NCI-H187 (cell line): Measurements from ENCODE around the gene CENPB.
"Not testable (repeated sequence)": the region's sequence is repeated elsewhere in the genome, so short reads cannot be mapped to it uniquely, and the experiment has no call there.

Experiments
- DNase-seq, 2 experiments: peaks; one replicate each; lab custom pipeline; 2025; lab: John Stamatoyannopoulos, UW

CENPB gene

DNA sequence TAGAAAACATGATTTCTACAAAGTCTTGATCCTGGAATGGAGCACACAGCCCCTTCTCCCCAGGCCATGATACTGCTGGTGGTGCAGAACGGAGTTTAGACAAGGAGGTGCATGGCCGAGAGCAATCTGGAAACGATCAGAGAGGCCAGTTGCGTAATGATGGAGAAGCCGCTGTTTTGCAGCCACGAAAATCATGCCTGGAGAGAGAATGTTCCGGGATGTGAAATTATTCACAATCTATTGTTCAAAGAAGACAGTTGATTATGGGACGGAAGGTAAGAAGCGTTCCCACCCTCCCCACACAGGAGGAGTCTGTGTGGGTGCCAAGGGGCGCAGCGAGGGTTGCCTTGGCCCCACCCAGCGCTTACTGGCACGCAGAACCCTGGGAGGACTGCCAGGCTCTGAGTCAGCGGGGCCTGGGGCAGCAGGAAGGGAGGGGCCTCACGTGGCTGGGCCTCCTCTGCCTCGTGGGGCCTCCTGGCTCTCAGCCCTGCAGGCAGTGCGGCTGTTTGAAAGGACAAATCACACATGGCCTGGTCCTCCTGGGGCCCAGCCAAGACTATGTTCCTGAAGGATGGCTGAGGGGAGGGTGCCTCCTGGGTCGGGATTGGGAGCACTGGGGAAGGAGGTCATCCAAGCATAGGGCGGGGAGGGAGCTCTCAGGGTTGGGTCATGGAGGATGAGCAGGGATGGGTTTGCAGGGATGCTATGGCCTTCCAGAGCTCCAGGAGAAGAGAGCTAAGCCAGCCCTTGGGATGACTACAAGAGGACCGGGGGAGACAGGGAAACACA lies 25.1 kb upstream of the CENPB start:
- DNase-seq, result peak; percentile 60 to 72

DNA sequence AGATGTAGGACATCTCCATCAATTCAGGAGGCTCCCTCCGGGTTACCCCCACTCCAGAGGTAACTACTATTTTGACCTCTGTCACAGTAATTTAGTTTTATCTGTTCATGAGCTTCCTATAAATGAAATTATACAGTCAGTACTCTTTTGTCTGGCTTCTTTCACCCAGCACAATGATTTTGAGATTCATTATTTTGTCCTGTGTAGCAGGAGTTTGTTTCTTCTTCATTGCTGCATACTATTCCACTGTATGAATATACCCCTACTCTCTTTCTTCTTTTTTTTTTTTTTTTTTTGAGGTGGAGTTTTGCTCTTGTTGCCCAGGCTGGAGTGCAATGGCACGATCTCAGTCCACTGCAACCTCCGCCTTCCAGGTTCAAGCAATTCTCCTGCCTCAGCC lies 22.0 kb upstream of the CENPB start:
- no peak for DNase-seq

DNA sequence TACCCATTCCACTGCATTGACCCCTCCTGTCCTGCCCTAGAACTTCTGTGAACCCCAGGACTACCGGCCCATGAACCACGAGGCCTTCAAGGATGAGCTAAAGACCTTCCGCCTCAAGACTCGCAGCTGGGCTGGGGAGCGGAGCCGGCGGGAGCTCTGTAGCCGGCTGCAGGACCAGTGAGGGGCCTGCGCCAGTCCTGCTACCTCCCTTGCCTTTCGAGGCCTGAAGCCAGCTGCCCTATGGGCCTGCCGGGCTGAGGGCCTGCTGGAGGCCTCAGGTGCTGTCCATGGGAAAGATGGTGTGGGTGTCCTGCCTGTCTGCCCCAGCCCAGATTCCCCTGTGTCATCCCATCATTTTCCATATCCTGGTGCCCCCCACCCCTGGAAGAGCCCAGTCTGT lies 18.2 kb upstream of the CENPB start:
- no peak for DNase-seq

DNA sequence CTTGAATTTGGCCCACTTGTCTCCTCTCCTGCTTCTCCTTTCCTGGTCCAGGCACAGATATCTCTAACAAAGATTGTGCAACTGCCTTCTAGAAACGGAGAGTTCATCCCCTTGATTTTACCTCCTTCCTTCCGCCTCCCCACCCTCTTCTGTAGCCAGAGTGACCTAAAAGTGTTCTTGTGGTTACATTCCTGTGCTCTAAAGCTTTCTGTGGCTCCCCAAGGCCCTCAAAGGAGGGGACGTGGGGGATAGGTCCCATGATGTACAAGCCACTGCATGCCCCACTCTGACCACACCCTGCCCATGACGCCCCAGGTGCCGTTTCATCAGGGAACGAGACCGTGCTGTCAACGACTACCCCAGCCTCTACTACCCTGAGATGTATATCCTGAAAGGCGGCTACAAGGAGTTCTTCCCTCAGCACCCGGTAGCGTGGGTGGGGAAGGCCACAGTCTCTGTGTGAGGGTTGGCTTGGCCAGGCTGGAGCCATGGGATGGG lies 17.8 kb upstream of the CENPB start:
- no peak for DNase-seq

DNA sequence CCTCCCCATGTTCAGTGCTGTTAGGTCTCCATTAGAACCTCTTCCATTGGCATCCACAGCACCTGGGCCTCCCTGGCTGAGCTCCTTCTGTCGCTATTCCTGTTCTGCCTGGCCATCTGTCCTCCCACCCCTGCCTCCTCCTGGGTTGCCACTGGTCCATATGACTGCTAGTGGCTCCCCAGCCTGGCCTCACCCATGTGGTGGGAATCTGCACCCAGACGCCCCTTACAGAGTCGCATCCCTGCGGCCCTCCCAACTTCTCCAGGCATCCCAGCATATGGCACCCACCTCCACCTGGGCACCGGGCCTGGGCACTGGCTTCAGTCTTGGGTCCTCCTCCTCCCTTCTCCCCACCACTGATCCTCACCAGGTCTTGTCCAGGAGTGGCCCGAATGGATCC lies 17.3 kb upstream of the CENPB start:
- DNase-seq, result no peak

DNA sequence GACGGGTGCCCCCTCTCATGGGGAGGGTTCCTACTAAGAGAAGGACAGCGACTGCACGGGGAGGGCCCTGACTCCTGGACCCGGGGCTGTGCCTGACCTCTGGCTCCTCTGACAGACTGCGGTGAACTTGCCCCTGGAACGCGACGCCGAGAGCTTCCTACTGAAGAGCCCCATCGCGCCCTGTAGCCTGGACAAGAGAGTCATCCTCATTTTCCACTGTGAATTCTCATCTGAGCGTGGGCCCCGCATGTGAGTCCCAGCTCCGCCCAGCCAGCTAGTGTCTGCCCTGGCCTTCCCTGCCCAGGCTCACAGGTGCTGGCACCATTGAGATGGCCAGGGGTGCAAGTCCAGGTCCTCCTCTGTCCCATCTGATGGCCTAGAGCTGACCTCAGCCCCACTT lies 16.7 kb upstream of the CENPB start:
- DNase-seq, result no peak

DNA sequence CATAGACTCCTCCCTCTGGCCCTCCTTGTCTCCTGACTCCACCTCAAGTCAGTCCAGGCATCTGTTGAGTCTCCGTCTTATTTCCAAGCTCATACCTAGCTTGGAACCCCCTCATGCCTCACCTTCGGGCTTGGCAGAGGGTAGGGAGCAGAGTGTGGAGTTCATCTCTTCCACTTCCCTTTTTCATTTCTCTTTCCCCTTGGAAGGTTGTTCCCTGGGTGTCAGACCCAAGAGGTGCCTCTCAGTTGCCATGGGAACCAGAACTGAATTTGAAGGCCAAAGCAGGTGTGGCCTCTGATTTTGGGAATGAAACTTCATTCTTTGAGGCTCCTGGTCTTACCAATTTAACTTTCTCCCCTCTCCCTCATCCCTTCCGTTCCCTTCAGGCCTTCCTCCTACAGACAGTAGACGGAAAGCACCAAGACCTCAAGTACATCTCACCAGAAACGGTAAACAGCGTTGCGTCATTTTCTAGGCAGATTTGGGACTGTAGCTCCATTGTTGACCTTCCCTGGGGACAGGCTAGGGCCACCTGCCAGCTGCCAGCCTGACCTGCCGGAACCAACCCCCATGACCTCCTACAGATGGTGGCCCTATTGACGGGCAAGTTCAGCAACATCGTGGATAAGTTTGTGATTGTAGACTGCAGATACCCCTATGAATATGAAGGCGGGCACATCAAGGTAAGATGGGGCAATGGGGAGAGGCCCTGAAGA lies 16.1 kb upstream of the CENPB start:
- no peak for DNase-seq

DNA sequence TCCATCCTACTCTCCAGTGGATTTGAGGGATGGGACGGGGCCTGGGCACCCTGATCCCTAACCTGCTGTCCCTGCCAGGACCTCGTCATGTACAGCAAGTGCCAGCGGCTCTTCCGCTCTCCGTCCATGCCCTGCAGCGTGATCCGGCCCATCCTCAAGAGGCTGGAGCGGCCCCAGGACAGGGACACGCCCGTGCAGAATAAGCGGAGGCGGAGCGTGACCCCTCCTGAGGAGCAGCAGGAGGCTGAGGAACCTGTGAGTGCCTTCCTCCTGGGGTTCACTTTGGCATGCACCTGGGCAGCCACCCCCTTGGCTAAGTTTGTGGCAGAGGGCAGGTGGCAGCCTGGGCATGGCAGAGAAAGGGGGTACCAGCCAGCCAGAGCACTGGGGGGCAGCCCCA lies 15.3 kb upstream of the CENPB start:
- no peak for DNase-seq

DNA sequence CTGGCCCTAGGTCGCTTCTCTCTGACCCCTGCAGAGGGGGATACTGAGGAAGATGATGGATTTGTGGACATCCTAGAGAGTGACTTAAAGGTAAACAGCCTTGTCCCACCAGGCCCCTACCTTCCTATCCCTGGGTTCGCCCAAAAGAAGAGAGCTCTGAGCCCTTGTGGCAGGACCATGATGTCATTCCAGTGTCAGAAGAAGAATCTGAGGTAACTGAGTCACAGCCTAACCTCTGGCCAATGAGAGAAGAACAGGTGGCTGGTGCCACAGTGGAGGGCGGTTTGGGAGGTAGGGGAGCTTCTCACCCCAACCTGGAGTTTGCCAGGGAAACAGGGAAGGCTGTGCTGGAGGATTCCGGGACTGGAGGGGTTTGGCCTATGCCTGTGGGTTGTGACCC lies 14.8 kb upstream of the CENPB start:
- DNase-seq, result no peak

DNA sequence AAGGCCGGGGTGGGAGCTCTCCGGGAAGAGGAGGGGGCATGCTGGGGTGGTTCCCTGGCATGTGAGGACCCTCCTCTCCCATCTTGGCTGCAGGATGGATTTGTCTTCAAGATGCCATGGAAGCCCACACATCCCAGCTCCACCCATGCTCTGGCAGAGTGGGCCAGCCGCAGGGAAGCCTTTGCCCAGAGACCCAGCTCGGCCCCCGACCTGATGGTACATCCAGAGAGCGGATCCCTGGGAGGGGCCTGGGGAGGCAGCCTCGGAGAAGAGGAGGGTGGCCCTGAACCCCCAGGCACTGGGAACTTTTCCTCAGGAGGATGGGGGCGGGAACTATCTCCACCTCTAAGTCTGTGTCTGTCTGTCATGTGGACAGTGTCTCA lies 14.3 kb upstream of the CENPB start:
- DNase-seq, result no peak

DNA sequence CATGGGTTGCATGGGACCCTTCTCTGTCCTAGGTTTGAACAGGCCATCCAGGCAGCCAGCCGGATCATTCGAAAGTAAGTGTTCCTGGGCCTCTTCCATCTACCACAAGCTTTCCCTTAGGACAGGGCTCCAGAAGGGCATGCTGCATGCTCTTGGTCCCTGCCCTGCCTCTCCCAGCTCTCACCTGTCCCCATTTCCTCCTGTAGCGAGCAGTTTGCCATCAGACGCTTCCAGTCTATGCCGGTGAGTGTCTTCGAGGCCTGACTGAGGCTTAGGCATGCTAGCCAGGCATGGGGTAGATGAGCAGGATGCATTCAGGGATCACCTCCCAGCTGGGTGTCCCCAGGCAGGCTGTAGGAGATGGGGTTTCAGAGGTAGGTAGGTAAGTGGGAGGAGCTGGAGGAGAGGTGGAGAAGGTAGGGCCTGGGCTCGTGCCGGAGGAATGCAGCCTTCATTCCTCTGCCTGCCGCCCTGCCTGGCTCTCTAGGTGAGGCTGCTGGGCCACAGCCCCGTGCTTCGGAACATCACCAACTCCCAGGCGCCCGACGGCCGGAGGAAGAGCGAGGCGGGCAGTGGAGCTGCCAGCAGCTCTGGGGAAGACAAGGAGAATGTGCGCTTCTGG lies 13.8 kb upstream of the CENPB start:
- no peak for DNase-seq

DNA sequence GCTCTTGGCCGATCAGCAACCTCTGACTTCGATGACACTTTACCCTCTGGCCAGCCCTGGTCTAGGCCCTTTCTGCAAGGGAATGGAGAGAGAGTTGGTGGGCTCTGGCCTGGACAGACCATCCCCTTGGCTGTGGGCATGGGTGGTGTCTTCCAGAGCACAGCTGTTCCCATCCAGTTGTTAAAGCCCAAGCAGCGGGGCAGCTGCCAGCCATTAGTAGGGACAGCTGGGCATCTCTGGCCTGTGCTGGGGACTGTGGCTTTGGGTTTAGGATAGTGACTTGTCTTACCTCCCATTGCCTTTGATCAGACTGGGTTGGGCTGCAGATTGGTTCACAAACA lies 12.3 kb upstream of the CENPB start:
- DNase-seq, result no peak

DNA sequence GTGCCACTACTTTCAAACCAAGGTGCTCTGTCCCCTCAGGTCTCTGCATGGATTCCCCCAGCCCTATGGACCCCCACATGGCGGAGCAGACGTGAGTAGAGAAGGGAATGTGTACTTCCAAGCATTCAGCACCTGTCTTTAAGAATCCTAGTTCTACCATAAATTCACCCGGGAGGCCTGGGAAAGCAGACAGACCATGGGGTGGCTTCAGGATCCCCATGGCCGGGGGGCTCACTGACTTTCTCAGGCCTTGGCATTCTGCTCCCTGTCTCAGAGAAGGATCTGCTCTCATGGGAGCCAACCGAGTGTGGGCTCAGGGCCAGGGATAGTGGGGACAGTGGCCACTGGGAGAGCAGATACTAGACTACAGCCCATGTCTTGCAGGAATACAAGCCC lies 11.8 kb upstream of the CENPB start:
- DNase-seq, result no peak

DNA sequence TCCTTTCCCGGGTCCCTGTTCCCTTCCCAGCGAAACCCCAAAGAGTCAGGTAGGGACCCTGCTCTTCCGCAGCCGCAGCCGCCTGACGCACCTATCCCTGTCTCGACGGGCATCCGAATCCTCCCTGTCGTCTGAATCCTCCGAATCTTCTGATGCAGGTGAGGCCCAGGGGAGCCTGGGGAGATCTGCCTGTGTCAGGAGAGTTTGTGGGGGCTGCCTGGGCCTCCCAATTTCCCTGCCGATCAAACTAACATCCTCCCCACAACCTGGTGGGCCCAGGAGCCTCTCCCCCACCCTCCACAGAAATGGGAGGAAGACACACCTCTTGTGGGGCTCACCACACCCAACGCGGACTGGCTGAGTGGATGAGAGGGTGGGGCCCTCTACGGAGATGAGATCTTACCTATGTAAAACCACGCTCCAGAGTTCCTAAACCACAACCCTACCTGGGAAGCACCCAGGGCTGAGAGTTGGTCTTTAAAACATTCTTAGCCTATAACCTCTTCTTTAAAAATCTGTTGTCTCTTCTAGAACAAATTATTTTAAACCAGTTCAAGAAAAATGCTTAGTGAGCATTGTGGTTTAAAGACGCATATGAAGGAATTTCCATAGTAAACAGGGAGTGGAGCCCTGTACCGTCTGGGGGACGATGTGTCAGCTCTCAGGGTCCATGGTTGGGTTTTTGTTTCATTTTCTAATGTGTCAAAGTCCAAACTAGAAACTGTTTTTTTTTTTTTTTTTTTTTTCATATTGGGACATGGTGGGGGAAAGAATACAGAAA lies 11.2 kb upstream of the CENPB start:
- peak; percentile 45 to 62 for DNase-seq

DNA sequence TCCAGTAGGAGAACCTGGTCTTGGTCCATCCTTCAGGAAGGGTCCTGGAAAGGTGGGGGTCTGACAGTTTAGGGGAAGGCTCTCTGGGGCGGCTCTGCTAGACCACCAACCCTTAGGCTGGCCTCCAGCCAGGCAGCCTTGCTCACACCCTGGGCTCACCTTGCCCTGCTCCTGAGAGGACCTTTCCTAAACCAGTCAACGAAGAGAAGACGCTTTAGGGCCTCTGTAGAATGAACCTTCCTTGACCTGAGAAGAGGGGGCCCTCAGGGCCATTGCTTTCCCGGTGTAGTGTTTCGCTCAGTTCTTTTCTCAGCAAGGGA lies 10.6 kb upstream of the CENPB start:
- DNase-seq, result no peak

DNA sequence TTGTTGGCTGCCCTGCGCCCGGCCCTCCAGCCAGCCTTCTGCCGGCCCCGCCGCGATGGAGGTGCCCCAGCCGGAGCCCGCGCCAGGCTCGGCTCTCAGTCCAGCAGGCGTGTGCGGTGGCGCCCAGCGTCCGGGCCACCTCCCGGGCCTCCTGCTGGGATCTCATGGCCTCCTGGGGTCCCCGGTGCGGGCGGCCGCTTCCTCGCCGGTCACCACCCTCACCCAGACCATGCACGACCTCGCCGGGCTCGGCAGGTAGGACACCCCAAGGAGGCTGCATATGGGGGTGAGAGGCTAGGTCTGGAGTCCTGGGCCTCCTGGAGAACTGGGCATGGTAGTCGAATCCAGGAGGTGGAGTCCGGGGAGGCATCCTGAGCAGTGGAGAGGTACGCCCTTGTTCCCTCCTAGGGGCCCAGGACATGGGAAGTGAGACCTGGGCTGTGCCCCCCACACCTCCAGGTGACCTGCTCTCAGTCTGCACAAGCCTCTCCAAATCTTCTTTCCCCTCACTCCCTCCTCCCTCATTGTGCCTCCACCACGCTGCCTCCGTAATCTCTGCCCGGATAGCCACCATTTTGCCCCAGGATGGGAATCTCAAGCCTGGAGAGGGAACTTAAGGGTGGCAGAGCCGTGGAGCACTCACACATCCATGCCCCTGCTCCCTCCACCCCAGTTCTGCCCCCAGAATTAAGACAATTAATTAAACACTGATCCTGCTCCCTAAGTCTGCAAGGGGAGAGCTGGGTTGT lies 10.1 kb upstream of the CENPB start:
- no peak for DNase-seq

DNA sequence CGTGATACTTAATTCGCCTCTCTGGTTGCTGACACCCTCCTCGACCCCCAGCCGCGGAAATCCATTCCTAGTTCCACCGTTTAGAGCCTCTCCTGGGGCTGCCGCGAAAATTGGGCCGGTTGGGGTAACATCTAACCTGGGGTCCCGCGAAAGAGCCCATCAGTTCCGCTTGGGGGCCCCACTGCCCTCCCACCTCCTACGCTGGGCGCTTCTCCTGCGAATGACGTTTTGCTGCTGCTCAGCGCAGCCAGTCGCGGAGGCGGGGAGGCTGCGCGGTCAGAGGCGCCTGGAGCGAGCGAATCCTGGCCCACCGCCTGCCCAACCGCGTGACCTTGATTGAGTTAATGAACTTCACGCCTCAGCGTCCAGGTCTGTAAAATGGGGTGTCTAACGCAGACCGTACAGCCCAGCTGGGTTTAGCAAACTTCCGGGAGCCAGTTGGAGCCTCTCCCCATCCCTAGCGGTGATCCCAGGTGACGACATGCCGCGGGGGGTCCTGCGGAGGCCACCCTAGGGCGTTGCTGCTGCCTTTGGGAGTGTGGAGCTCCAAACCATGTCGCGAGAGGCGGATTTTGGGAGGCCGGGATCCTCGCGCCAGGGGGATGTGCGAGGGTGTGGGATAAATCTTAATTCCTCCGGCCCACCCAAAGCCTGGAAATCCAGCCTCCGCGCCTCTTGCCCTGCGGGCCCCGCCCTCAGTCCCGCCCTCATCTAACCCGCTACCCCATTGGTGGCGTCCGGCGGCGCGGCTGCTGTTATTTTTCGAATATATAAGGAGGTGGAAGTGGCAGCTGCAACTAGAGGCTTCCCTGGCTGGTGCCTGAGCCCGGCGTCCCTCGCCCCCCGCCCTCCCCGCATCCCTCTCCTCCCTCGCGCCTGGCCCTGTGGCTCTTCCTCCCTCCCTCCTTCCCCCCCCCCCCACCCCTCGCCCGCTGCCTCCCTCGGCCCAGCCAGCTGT lies 9.2 kb upstream of the CENPB start, which contains the start of gene CDC25B:
TSS of gene CDC25B (plus strand) at position 800 of the 958 bp plus-strand sequence. CDS start 222 bp downstream, outside the sequence.
- DNase-seq, result peak; percentile 93 to 97

DNA sequence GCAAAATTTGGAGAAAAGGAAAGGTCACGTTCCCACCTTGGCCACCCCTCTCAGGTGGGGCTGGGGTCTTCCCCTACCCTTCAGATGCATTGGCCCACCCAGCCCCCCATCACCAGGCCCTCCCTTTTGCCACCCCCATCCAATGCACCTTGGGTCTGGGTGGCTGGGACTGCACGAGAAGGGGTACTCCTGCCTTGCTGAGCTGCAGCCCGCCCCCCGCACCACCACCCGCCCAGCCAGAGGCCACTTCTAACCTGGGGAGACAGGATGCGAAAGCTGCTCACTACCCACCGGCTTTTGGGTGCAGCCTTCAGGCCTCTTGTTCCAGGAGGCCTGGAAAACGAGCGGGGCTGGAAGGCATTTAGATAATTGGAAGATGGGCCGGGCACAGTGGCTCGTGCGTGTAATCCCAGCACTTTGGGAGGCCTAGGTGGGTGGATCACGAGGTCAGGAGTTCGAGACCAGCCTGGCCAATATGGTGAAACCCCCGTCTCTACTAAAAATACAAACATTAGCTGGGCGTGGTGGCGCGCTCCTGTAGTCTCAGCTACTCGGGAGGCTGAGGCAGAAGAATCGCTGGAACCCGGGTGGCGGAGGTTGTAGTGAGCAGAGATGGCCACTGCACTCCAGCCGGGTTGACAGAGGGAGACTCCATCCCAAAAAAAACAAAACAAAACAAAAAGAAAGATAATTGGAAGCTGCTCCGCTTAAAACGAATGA lies 8.3 kb upstream of the CENPB start:
- DNase-seq, result no peak

DNA sequence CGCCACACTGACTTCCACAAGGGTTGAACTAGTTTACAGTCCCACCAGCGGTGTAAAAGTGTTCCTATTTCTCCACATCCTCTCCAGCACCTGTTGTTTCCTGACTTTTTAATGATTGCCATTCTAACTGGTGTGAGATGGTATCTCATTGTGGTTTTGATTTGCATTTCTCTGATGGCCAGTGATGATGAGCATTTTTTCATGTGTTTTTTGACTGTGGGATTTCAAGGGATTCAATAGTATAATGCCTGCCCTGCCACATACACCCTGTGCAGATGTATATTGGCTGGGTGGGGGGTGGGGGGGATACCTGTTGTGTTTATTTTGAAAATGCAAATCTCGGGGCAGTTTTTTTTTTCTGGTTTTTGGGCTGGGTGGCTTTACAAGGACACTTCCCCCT lies 7.6 kb upstream of the CENPB start:
- not testable (repeated sequence) for DNase-seq

DNA sequence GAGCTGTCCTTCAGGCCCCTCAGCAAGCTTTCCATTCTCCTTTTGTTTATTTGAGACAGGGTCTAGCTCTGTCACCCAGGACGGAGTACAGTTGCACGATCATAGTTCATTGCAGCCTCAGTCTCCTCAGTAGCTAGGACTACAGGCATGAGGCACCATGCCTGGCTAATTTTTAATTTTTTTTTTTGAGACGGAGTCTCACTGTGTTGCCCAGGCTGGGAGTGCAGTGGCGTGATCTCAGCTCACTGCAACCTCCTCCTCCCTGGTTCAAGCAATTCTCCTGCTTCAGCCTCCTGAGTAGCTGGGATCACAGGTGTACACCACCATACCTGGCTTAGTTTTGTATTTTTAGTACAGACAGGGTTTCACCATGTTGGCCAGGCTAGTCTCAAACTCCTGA lies 2.7 kb upstream of the CENPB start:
- not testable (repeated sequence) for DNase-seq
